Measurements from ENCODE around the gene SNX10. TPM values are rescaled to one million over a fixed set of nuclear protein-coding genes. Genes with fewer than 3 reads are reported as not detected.

SNX10 gene
- total RNA-seq, 2 experiments from 2014 or later, result 4.6 to 5.8 TPM

DNA sequence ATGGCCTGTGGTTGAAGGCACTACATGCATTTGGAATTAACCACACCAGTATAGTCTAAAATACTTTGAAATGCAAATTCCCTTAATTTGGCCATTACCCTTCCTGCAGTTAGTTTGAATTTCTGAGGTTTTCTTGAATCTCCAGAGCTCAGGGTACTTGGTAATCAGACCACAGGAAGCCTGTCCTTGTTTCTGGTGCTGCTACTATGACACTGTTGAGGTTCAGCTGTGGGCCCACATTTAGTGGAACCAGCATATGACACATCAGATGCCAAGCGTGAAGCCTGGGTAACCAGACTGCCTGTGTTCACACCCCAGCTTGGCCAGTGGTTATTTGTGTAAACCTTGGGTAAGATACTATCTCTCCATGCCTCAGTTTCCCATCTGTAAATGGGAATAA lies 124.3 kb downstream of the SNX10 start:
- no peaks in the 10 kb centered on the region for H3K9me3 Mint-ChIP-seq
- TF ChIP-seq, protein P1, sequence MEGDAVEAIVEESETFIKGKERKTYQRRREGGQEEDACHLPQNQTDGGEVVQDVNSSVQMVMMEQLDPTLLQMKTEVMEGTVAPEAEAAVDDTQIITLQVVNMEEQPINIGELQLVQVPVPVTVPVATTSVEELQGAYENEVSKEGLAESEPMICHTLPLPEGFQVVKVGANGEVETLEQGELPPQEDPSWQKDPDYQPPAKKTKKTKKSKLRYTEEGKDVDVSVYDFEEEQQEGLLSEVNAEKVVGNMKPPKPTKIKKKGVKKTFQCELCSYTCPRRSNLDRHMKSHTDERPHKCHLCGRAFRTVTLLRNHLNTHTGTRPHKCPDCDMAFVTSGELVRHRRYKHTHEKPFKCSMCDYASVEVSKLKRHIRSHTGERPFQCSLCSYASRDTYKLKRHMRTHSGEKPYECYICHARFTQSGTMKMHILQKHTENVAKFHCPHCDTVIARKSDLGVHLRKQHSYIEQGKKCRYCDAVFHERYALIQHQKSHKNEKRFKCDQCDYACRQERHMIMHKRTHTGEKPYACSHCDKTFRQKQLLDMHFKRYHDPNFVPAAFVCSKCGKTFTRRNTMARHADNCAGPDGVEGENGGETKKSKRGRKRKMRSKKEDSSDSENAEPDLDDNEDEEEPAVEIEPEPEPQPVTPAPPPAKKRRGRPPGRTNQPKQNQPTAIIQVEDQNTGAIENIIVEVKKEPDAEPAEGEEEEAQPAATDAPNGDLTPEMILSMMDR (IDR thresholded peaks at IDR 0.05), result no peak
- Histone ChIP-seq H3K9me3 (ENCODE audit: control insufficient read depth in 1 of 2, insufficient read depth in 1 of 2, low read length in 2 of 2) (no peaks in the 10 kb centered on the region), H3K4me1 (ENCODE audit: insufficient read depth, low read length) (no peaks in the 10 kb centered on the region), H3K4me3 (ENCODE audit: low read length) (no peak overlapping the region), H3K27ac (ENCODE audit: low read depth in 1 of 2, low read length in 2 of 2) (no peak overlapping the region), H3K36me3 (ENCODE audit: insufficient read depth, low read length) (no peaks in the 10 kb centered on the region), H3K27me3 (ENCODE audit: control insufficient read depth in 1 of 2, insufficient read depth in 2 of 2, low read length in 2 of 2) (peaks cover 0 to 8% of the 10 kb centered on the region in 2 experiments)
- H3K27ac Mint-ChIP-seq, result no peak overlapping the region
- ChIA-PET POLR2A (no interaction called here), CTCF (no interaction called here)
- ATAC-seq (ENCODE audit: poor library complexity), result no peak
- intact Hi-C loops (cut with DNase I, micrococcal nuclease), result no loop called here
- no peaks in the 10 kb centered on the region for H3K36me3 Mint-ChIP-seq (ENCODE audit: low read depth)
- H3K4me1 Mint-ChIP-seq (ENCODE audit: low read depth), result no peaks in the 10 kb centered on the region
- no peak for DNase-seq
- peaks cover 34% of the 10 kb centered on the region for H3K27me3 Mint-ChIP-seq
- H3K4me3 Mint-ChIP-seq, result no peak overlapping the region

DNA sequence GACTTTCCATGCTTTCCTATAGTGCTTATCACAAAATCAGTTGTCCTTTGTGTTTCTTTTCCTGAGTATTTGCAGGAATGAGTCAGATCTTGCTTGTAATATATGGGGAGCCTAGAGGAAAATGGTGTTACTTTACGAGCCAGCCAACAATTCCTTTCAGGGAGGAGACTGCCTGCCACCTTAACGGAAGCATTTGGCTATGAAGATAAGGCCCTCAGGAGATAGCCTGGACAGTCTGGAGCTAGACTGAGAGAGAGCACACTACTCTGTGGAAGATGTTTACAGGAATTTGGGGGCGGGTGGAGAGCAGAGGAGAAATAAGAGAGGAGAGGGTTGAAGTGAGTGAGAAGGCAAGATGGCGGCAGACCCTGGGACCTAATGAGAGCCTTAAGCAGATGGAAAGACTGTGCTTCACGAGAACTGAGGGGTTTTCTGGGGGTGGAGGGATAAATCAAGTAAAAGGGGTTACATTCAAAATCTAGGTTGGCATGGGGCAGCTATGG lies 126.3 kb downstream of the SNX10 start:
- Histone ChIP-seq H3K27ac (ENCODE audit: low read depth in 1 of 2, low read length in 2 of 2) (no peak overlapping the region), H3K27me3 (ENCODE audit: control insufficient read depth in 1 of 2, insufficient read depth in 2 of 2, low read length in 2 of 2) (peaks cover 0 to 2% of the 10 kb centered on the region in 2 experiments), H3K9me3 (ENCODE audit: control insufficient read depth in 1 of 2, insufficient read depth in 1 of 2, low read length in 2 of 2) (no peaks in the 10 kb centered on the region), H3K4me3 (ENCODE audit: low read length) (no peak overlapping the region), H3K36me3 (ENCODE audit: insufficient read depth, low read length) (no peaks in the 10 kb centered on the region), H3K4me1 (ENCODE audit: insufficient read depth, low read length) (no peaks in the 10 kb centered on the region)
- Mint-ChIP-seq H3K27me3 (peaks cover 21% of the 10 kb centered on the region), H3K27ac (no peak overlapping the region), H3K4me1 (ENCODE audit: low read depth) (no peaks in the 10 kb centered on the region), H3K4me3 (no peak overlapping the region), H3K9me3 (no peaks in the 10 kb centered on the region), H3K36me3 (ENCODE audit: low read depth) (no peaks in the 10 kb centered on the region)
- ChIA-PET POLR2A (no interaction called here), CTCF (no interaction called here)
- DNase-seq, result no peak
- TF ChIP-seq, protein P1 (IDR thresholded peaks at IDR 0.05), result no peak
- no peak for ATAC-seq (ENCODE audit: poor library complexity)
- intact Hi-C loops (cut with DNase I, micrococcal nuclease), result no loop called here

DNA sequence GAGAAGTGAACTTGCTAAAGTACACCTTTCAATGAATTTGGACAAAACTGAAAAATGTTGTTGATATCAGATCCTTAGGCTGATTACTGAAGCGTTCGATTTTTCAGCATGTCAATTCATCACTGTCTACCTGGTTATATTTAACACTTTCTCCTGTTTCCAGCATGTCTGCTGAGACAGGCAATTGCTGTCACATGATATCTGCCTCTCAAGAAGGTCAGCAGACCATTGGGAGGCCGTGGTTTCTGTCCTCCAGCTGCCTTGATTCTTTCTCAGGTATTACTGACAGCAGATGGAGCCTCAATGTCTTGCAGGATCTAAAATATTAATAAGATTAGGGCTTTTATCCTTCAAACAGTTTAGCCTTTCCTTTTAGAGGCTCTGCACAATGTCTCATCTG lies 127.5 kb downstream of the SNX10 start:
- POLR2A ChIA-PET, result no interaction called here
- Histone ChIP-seq H3K9me3 (ENCODE audit: control insufficient read depth in 1 of 2, insufficient read depth in 1 of 2, low read length in 2 of 2) (no peaks in the 10 kb centered on the region), H3K4me1 (ENCODE audit: insufficient read depth, low read length) (no peaks in the 10 kb centered on the region), H3K4me3 (ENCODE audit: low read length) (no peak overlapping the region), H3K27ac (ENCODE audit: low read depth in 1 of 2, low read length in 2 of 2) (no peak overlapping the region), H3K36me3 (ENCODE audit: insufficient read depth, low read length) (no peaks in the 10 kb centered on the region), H3K27me3 (ENCODE audit: control insufficient read depth in 1 of 2, insufficient read depth in 2 of 2, low read length in 2 of 2) (peaks cover 0 to 2% of the 10 kb centered on the region in 2 experiments)
- intact Hi-C loops (cut with DNase I, micrococcal nuclease), result no loop called here
- Mint-ChIP-seq H3K4me3 (no peak overlapping the region), H3K27ac (no peak overlapping the region), H3K36me3 (ENCODE audit: low read depth) (no peaks in the 10 kb centered on the region), H3K27me3 (peaks cover 13% of the 10 kb centered on the region), H3K4me1 (ENCODE audit: low read depth) (no peaks in the 10 kb centered on the region), H3K9me3 (no peaks in the 10 kb centered on the region)
- ATAC-seq (ENCODE audit: poor library complexity) (no peak), DNase-seq (no peak)
- TF ChIP-seq, protein P1 (IDR thresholded peaks at IDR 0.05), result no peak
- CTCF ChIA-PET, result no interaction called here
